Caco-2 (cell line): ENCODE measurements around the gene STK32B. TPM values are rescaled to one million over a fixed set of nuclear protein-coding genes. Genes with fewer than 3 reads are reported as not detected.

Experiments
- BruUV-seq: library from RNA; stranded (reverse); fragments of 400-500 nt; replicated peaks from 2 replicates; lab custom pipeline; 2021; lab: Mats Ljungman, UMichigan
- CTCF ChIA-PET: fragments of 300-600 bp; sonication (Branson Sonifier 250); formaldehyde crosslinking; loops from one replicate; lab custom pipeline; 2022; ENCODE audit warnings: antibody characterized with exemption; lab: Charles Lee
- POLR2A ChIA-PET: fragments of 300-600 bp; sonication (Branson Sonifier 250); formaldehyde crosslinking; loops from one replicate; lab custom pipeline; 2022; ENCODE audit warnings: antibody characterized with exemption; lab: Charles Lee
- DNase-seq, 2 experiments: peaks; one replicate each; pipeline versions ENCODE4 v3.0.0 to v3.0.0-alpha.2; 2020 to 2022
- H3K27me3 ChIP-seq: replicated peaks from 2 replicates; pipeline ENCODE4 v1.6.0; 2011; ENCODE audit warnings: low read length; ENCODE audit not compliant: control insufficient read depth, insufficient read depth
- H3K36me3 ChIP-seq: 2 replicates; pipeline ENCODE4 v1.5.1; 2011; ENCODE audit warnings: low read length; ENCODE audit not compliant: control insufficient read depth, insufficient read depth
- H3K4me1 ChIP-seq: fragments of 250-450 bp; sonication (Bioruptor Pico); 2 replicates; pipeline ENCODE4 v1.5.1; 2020; ENCODE audit warnings: mild to moderate bottlenecking
- H3K4me3 ChIP-seq: 2 replicates; pipeline ENCODE4 v1.5.1; 2011; ENCODE audit warnings: low read depth, mild to moderate bottlenecking, control low read depth, low read length
- H3K9me3 ChIP-seq: fragments of 250-450 bp; sonication (Bioruptor Pico); 2 replicates; pipeline ENCODE4 v1.5.1; 2020; ENCODE audit warnings: mild to moderate bottlenecking, moderate library complexity
- H3K27ac Mint-ChIP-seq: one replicate; pipeline ENCODE4 v1.8.0; 2022; ENCODE audit warnings: mixed read lengths; ENCODE audit not compliant: unreplicated experiment
- H3K27me3 Mint-ChIP-seq: one replicate; pipeline ENCODE4 v1.8.0; 2022; ENCODE audit warnings: mixed read lengths; ENCODE audit not compliant: insufficient read depth, unreplicated experiment
- H3K36me3 Mint-ChIP-seq: one replicate; pipeline ENCODE4 v1.8.0; 2022; ENCODE audit warnings: mild to moderate bottlenecking, mixed read lengths; ENCODE audit not compliant: insufficient read depth, unreplicated experiment
- H3K4me1 Mint-ChIP-seq: one replicate; pipeline ENCODE4 v1.8.0; 2022; ENCODE audit warnings: low read depth, mixed read lengths; ENCODE audit not compliant: unreplicated experiment
- H3K4me3 Mint-ChIP-seq: one replicate; pipeline ENCODE4 v1.8.0; 2022; ENCODE audit warnings: mild to moderate bottlenecking, moderate library complexity, mixed read lengths; ENCODE audit not compliant: unreplicated experiment
- H3K9me3 Mint-ChIP-seq: one replicate; pipeline ENCODE4 v1.8.0; 2022; ENCODE audit warnings: mixed read lengths; ENCODE audit not compliant: unreplicated experiment
- CTCF ChIP-seq, 2 experiments: fragments of 200-600 bp in 1 of 2; IDR thresholded peaks; 1 replicate in 1 of 2; 2 replicates in 1 of 2; pipeline versions ENCODE4 v1.5.1 to v1.8.0; 2011 to 2022; ENCODE audit warnings: antibody characterized with exemption in 1 of 2, control low read depth in 1 of 2, inconsistent platforms in 1 of 2, low read depth in 1 of 2, low read length in 1 of 2, mild to moderate bottlenecking in 1 of 2, moderate library complexity in 1 of 2; ENCODE audit not compliant: insufficient read depth in 1 of 2, severe bottlenecking in 1 of 2, unreplicated experiment in 1 of 2
- intact Hi-C: fragments of 100-400 bp; cut with micrococcal nuclease; formaldehyde crosslinking; loops from one replicate; pipeline ENCODE4 v1.10.0; 2022; ENCODE audit not compliant: unreplicated experiment
- total RNA-seq: library from RNA; stranded (reverse); gene quantifications from 2 replicates; pipeline ENCODE4 v1.2.3, GENCODE V29; 2022

Gene STK32B
- total RNA-seq, 1 experiment from 2014 or later: 11.2 TPM

- no peaks in the 10 kb centered on the region for H3K27me3 Mint-ChIP-seq
- H3K4me1 Mint-ChIP-seq: no peaks in the 10 kb centered on the region
- Histone ChIP-seq H3K27me3 (no peaks in the 10 kb centered on the region), H3K4me3 (no peak overlapping the region), H3K36me3 (no peaks in the 10 kb centered on the region), H3K9me3 (no peaks in the 10 kb centered on the region), H3K4me1 (no peaks in the 10 kb centered on the region)
- H3K4me3 Mint-ChIP-seq: no peak overlapping the region
- ChIA-PET CTCF (no interaction called here), POLR2A (no interaction called here)
- DNase-seq: no peak
- H3K27ac Mint-ChIP-seq: no peak overlapping the region
- no peaks in the 10 kb centered on the region for H3K36me3 Mint-ChIP-seq
- TF ChIP-seq CTCF (IDR thresholded peaks at IDR 0.05; ENCODE audit: insufficient read depth in 1 of 2, low read depth in 1 of 2, low read length in 1 of 2, severe bottlenecking in 1 of 2, unreplicated experiment in 1 of 2): no peak
- intact Hi-C loops: no loop called here
- no TSS peak for BruUV-seq
- H3K9me3 Mint-ChIP-seq: no peaks in the 10 kb centered on the region
Observed at GRCh38 chr4:5357870-5358269, 306.6 kb downstream of the STK32B start.

DNA sequence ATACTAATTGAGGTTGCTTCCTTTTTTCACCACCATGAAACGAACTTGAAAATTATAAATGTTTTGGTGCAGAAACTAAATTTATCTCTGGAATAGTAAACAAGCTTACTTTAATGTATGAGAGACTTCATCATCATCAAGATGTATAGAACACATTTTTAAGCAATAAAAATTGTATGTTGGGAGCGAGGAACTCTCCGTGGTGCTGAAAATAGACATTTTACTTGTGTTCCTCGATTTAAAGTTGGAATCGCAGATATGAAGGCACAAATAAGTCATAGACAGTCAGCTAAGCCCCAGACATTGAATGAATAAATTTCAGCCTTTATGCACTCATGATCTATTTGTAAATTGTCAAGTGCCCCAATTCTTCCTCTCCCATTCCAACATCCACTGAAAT is 310.7 kb downstream of the STK32B start:
- Mint-ChIP-seq H3K4me3 (no peak overlapping the region), H3K27me3 (no peaks in the 10 kb centered on the region), H3K4me1 (peaks cover 9% of the 10 kb centered on the region), H3K27ac (no peak overlapping the region), H3K9me3 (no peaks in the 10 kb centered on the region), H3K36me3 (no peaks in the 10 kb centered on the region)
- no peak for DNase-seq
- Histone ChIP-seq H3K27me3 (no peaks in the 10 kb centered on the region), H3K9me3 (no peaks in the 10 kb centered on the region), H3K4me1 (no peaks in the 10 kb centered on the region), H3K36me3 (no peaks in the 10 kb centered on the region), H3K4me3 (no peak overlapping the region)
- intact Hi-C loops: no loop called here
- TF ChIP-seq CTCF (IDR thresholded peaks at IDR 0.05; ENCODE audit: insufficient read depth in 1 of 2, low read depth in 1 of 2, low read length in 1 of 2, severe bottlenecking in 1 of 2, unreplicated experiment in 1 of 2): no peak
- BruUV-seq: no TSS peak
- CTCF ChIA-PET: no interaction called here
- POLR2A ChIA-PET: no interaction called here

DNA sequence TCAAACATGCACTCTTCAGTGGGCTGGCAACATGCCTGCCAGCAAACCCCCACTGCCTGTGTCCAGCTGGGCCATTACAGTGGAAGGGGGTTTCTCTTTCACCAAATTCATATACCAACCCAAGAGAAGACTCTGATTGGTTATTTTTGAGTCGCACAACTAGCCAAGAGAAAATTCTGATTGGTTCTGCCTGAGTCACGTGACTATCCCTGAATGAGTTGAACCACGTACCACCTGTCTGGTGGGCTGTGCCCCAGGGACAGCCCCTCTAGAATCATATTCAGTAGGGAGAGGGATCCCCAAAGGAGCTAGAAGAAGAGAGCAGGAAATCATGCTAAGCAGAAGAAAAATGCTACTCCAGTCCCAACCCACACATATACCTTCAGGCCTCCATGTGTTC is 313.1 kb downstream of the STK32B start:
- ChIA-PET POLR2A (no interaction called here), CTCF (no interaction called here)
- no peaks in the 10 kb centered on the region for H3K36me3 Mint-ChIP-seq
- no peaks in the 10 kb centered on the region for H3K9me3 Mint-ChIP-seq
- no peak overlapping the region for H3K4me3 ChIP-seq
- H3K27me3 ChIP-seq: no peaks in the 10 kb centered on the region
- H3K36me3 ChIP-seq: no peaks in the 10 kb centered on the region
- no peaks in the 10 kb centered on the region for H3K27me3 Mint-ChIP-seq
- DNase-seq: no peak
- no peak overlapping the region for H3K27ac Mint-ChIP-seq
- H3K9me3 ChIP-seq: no peaks in the 10 kb centered on the region
- intact Hi-C loops: no loop called here
- no peak overlapping the region for H3K4me3 Mint-ChIP-seq
- H3K4me1 ChIP-seq: no peaks in the 10 kb centered on the region
- no TSS peak for BruUV-seq
- TF ChIP-seq CTCF (IDR thresholded peaks at IDR 0.05; ENCODE audit: insufficient read depth in 1 of 2, low read depth in 1 of 2, low read length in 1 of 2, severe bottlenecking in 1 of 2, unreplicated experiment in 1 of 2): no peak
- peaks cover 9% of the 10 kb centered on the region for H3K4me1 Mint-ChIP-seq
